Stimulated activated CD4-positive, alpha-beta T cell treated with anti-CD3 and anti-CD28 coated beads, TNF-alpha, amount 100 ng/mL, for 1 hour (primary cell): Measurements from ENCODE around the gene MS4A18.
"Not testable (repeated sequence)": the region's sequence is repeated elsewhere in the genome, so short reads cannot be mapped to it uniquely, and the experiment has no call there.

Source experiments
- DNase-seq, 3 donors: peaks; one replicate each; pipeline ENCODE4 v3.0.0-alpha.2; 2020; ENCODE audit warnings: low read depth in 3 of 3, low spot score in 1 of 3

The MS4A18 gene

GRCh38 chr11:60724420-60724819, at the start of gene MS4A18:
Gene MS4A18 (plus strand): TSS chr11:60724720.
- no peak for DNase-seq

DNA sequence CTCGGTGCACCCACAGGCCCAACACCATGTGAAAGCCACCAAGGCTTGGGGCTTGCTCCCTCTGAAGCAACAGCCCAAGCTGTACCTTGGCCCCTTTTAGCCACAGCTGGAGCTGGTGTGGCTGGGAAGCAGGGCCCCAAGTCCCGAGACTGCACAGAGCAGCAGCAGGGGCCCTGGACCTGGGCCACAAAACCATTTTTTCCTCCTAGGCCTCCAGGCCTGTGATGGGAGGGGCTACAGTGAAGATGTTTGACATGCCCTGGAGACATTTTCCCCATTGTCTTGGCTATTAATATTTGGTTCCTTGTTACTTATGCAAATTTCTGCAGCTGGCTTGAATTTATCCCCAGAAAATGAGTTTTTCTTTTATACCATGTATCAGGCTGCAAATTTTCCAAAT, 46.3 kb upstream of the MS4A18 start:
- DNase-seq: not testable (repeated sequence)

GRCh38 chr11:60679879-60680278, 44.6 kb upstream of the MS4A18 start:
- DNase-seq: no peak

DNA sequence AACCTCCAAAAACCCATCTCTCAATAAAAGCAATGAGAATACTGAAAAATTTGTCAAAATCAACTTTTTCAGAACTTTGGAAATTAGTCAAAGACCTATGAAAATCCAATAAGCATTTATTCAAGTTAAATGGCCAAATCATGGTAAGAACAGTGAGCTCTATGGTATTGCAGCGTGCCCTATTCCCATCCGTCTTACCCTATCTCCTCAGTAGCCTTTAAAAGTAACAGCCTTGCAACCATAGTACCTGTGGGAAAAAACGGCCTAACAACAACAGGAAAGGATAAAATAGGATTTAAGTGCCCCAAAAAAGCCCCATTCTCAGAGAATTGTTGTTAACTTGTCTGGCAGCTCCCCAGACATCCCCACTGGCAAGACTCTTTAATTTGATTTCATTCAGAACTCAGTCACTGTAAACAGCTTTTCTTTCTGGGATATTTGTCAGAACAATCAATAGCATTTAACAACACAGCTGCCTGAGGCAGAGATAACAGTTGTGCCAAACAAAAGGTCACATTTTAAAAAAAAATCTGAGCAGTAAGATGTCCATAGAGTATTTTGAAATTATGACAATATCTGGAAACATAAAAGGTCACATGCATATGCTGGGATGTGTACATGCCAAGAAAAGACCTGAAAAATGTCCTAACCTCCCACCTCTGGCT, 43.9 kb upstream of the MS4A18 start:
- DNase-seq: no peak

- DNase-seq: not testable (repeated sequence)
Observed at GRCh38 chr11:60684541-60684848, 40.0 kb upstream of the MS4A18 start.

DNA sequence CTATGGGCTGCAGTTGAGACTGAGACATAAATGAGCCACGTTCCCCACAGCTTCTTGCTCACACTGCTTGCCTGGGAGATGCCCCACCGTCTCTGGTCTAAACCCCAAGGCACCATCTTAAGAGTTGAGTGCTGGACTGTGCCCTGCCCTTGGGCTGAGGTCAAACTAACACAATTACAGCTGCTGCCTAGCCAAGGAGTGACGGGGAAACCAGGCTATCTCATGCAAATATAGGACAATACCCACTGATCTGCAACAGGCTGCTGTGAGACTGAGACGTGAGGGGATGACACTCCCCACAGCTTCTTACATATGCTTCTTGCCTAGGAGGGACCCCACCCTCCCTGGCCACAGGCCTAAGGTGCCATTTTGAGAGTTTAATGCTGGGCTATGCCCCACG, 32.9 kb upstream of the MS4A18 start:
- DNase-seq: no peak

GRCh38 chr11:60699284-60699691, 25.2 kb upstream of the MS4A18 start, which contains the start of gene MS4A8:
Gene MS4A8 (plus strand): TSS chr11:60699612. CDS start chr11:60700861, 1,249 bp downstream.
- no peak for DNase-seq

- DNase-seq: no peak
Observed at GRCh38 chr11:60699936-60700335, 24.6 kb upstream of the MS4A18 start.

- no peak for DNase-seq
Observed at GRCh38 chr11:60700689-60701468, 23.6 kb upstream of the MS4A18 start.

- DNase-seq: no peak
Observed at GRCh38 chr11:60701469-60701818, 23.1 kb upstream of the MS4A18 start.

- no peak for DNase-seq
Observed at GRCh38 chr11:60703374-60703773, 21.1 kb upstream of the MS4A18 start.

- no peak for DNase-seq
Observed at GRCh38 chr11:60705895-60706294, 18.6 kb upstream of the MS4A18 start.

- no peak for DNase-seq
Observed at GRCh38 chr11:60706931-60707330, 17.6 kb upstream of the MS4A18 start.

DNA sequence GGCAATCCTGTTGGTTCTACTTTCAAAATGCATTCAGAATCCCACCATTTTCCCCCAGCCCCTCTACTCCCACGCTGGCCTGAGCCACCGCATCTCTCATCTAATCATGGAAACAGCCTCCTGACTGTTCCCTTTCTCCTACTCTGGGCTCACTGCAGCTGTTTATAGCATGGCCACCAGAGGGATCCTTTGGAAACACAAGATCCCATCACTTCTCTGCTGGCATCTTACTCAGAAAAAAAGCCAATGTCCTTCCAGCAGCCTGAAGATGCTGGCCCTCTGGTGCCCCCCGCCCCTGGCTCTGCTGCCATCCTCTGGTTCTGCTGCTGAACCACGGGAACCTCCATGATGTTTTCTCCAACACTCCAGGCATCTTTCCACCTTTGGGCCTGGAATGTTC, 14.0 kb upstream of the MS4A18 start:
- no peak for DNase-seq

DNA sequence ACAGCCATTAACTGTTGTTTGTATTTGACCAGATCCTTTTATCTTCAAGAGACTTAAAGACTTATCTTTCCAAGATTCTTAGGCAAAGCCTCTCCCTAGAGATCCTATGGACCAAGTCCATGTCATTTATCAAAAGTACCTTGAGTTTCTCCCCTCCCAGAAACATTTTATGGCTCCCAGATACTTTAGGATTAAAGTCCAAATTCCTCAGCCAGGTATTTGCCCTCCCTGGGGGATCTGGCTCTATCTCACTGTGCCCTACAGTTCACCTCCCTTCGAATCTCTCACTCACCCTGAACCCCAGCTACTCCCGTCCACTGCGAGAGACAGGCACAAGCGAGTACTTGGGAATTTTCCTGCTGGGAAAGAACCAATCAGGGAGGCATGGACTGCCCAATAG, 13.2 kb upstream of the MS4A18 start:
- no peak for DNase-seq

DNA sequence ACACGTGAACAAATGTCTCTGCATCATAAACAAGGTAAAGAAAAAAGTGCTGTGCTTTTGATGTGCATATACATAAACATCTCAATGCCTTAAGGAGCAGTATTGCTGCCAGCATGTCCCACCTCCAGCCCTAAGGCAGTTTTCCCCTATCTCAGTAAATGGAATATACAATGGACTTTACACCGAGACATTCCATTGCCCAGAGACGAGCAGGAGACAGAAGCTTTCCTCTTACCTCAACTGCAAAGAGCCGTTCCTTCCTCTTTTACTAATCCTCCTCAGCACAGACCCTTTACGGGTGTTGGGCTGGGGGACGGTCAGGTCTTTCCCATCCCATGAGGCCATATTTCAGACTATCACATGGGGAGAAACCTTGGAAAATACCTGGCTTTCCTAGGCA, 11.1 kb upstream of the MS4A18 start:
- DNase-seq: not testable (repeated sequence)

DNA sequence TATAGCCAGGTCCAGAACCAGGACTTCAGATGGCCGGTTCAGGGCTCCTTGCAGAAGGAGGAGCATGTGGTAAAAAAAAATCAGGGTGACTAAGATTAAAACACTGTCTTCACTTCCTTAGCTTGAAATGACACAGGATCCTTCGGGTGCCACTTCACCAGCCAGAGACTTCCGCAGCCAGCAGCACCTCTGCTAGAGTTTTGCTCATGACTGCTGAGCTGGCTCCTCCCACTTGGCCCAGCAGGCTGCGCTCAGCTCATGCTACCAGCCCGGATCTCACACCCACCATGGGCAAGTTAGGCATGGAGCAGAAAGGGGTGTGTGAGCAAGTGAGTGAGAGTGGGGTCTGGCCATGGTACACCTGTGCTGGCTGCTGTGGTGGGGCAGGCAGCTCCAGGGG, 6.6 kb upstream of the MS4A18 start:
- no peak for DNase-seq

DNA sequence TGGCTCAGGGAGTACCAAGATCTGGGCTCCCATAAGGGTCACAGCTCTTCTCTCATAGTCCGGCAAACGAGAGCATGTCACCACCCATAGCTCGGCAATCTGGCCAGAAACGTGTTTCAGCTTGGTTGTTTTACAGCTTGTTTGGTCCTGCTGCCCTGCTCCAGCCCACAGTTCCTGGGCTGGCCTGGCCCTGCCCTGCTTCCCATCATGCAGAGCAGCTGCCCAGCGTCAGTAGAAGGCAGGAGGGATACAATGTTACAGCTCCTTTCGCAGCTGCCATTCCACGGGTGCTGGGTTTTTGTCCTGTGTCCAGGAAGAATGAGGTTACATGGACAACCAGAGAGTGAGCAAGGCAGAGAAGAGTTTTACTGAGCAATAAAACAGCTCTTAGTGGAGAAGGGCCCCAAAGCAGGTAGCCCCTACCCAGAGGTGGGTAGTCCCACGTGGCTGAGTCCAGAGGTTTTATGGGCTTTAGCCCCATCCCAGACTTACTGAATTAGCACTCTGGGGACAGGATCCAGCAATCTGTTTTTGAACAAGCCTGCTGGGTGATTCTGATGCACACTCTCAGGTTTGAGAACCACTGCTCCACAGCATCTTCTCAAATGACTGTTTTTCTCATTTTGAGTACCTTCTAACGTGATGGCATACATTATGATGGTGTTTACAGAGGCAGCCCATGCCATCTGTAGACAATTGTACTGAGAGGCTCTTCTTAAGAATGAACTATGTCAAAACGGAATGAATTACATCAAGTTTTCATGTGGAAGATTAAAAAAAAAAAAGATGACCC, 5.8 kb upstream of the MS4A18 start:
- DNase-seq: no peak

DNA sequence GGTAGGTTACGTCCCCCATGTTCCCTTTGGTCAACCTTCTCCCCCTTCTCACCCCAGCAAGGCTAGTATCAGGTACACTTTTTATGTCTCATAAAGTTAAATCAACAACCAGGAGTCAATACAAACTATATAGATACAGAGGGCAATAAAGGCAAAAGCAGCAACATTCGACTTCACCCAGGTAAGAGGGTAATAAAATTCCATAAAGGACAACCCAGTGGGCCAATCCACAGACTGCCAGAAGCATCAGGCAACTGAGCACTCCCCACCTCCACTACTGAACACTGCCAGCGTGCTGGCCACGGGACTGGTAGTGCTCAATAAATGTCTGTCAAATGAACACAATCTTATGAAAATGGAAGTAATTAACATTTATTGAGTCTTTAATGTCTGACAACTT, 5.1 kb upstream of the MS4A18 start:
- no peak for DNase-seq

DNA sequence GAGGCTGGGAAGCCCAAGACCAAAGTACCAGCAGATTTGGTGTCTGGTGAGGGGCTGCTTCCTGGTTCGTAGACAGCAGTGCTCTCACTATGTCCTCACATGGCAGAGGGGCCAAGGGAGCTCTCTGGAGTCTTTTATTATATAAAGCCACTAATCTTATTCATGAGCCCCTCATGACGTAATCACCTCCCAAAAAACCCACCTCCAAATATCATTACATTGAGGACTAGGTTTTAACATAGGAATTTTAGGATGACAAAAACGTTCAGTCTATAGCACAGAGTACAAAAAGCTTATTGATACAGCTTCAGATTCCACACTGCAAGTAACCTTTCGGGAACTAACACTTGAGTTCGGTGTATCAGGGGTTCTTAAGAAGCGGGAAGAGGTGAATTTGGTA, 4.1 kb upstream of the MS4A18 start:
- DNase-seq: no peak

DNA sequence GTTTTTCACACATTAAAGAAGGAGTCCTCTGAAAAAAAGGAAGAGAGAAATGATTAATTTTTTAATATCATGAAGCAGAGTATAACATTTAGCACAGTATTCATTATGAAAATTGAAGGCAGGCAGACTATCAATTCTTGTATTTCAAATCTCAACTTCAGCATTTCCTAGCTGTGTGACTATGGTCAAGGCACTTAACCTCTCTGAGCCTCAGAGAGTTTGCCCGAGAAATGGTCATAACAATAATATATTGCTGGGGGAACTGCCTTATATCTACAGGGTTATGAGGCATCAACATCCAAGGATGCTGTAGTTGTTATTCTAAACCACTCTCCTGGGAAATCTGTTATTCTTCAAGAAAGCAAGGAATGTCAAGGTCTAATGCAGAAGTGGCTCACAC, 1.1 kb downstream of the MS4A18 start:
- DNase-seq: no peak

DNA sequence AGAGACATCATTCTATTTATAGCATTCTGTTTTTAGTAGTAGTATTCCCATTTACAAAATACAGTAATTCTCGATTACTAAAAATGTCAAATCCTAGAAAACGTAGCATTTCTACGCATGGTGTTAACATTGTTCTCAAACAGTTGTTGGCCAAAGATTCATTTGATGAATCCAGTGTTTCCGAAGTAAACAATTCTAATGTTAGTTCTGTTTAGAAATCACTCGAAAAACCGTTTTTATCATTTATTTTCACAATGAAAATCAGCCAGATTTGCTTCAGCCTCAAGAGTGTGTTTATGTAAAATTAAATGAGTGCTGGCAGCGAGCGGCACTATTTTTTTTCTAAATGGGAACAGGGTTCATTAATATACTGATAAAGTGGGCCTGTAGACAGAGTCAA, 7.1 kb downstream of the MS4A18 start:
- no peak for DNase-seq
